Posterior vena cava (tissue), 2 donors: ENCODE data around the gene MAP3K6. TPM values are rescaled to one million over a fixed set of nuclear protein-coding genes. Genes with fewer than 3 reads are reported as not detected.

ENCODE experiments used
- DNase-seq: peaks from one replicate; pipeline ENCODE4 v3.0.0-alpha.2; 2020; ENCODE audit warnings: low spot score
- intact Hi-C, 2 donors: fragments of 100-400 bp; cut with DNase I; formaldehyde crosslinking; loops; one replicate each; pipeline versions ENCODE4 v1.14.1 to v1.14.2; 2022 to 2023
- total RNA-seq, 2 donors: library from RNA; stranded (reverse); fragmentation: NEBNext Ultra II Directional; extraction: Animal tissue kit (Norgen Biotek cat#: 25700); gene quantifications; one replicate each; pipeline ENCODE4 v1.2.1, GENCODE V29; 2021
- donor health status: DM: yes; HTN: yes; CAD: no.
- donor health status: DM: yes; HTN: yes; CAD: no.

MAP3K6 gene
- total RNA-seq, 2 donors from 2014 or later, result 72.8 to 94.3 TPM

DNA sequence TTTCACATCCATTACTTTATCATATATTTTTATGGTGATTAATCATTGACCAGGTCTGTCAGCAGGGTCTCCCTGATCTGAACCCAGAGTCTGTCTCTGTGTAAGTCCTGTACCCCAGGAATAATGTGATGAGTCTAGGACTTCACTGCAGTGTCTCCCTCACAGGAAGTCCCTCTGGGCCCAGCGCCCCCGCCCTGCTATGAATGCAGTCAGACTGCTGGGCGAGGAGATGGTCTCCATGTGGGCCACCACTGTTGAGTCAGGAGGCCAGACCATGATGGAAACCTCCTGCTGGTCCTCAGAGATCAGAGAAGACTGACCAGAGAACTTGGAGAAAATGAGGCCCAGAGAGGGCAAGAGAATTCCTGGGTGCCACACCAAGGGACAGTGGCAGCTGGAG is 35.3 kb downstream of the MAP3K6 start:
- peak; percentile 25 for DNase-seq
- intact Hi-C loops, result no loop called here

- intact Hi-C loops, result no loop called here
- DNase-seq, result peak; percentile 64
Observed at GRCh38 chr1:27330786-27331185, 36.0 kb downstream of the MAP3K6 start.

DNA sequence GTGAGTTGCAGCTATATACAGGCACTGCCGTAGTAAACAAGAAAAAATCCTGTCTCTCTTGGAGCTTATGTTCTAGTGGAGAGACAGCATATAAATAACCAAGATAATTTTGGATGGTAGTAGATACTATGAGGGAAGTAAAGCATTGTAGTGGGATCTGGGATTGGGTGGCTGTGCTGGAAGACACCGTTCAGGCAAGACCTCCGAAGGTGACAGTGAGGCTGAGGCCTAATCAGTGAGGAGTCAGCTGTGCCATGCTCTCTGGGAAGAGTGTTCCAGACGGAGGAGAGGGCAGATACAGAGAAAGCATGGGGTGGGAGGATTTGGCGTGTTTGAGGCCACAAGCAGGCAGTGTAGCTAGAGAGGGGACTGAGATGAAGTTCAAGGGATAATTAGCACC is 38.8 kb downstream of the MAP3K6 start:
- DNase-seq, result peak; percentile 6
- intact Hi-C loops, result no loop called here

DNA sequence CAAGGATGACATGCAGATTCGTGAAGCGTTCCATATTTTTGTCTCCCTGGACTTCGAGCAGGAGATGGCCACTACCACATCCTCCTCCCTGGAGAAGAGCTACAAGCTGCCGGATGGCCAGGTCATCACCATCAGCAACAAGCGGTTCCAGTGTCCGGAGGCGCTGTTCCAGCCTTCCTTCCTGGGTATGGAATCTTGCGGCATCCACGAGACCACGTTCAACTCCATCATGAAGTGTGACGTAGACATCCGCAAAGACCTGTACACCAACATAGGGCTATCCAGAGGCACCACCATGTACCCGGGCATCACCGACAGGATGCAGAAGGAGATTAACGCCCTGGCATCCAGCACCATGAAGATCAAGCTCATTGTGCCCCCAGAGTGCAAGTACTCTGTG is 41.5 kb downstream of the MAP3K6 start:
- intact Hi-C loops, result no loop called here

GRCh38 chr1:27322569-27323240 is 44.1 kb downstream of the MAP3K6 start:
- intact Hi-C loops, result no loop called here
- DNase-seq, result peak; percentile 42

More for the DNA sequence above, 41.5 kb downstream of the MAP3K6 start:
- peak; percentile 51 for DNase-seq

GRCh38 chr1:27321813-27322568 is 44.8 kb downstream of the MAP3K6 start, which contains the start of gene TMEM222:
Gene TMEM222, plus strand, starts transcription at chr1:27322163. Its CDS starts 35 bp downstream, at chr1:27322198.
- DNase-seq, result peak; percentile 100
- intact Hi-C loops, result no loop called here

DNA sequence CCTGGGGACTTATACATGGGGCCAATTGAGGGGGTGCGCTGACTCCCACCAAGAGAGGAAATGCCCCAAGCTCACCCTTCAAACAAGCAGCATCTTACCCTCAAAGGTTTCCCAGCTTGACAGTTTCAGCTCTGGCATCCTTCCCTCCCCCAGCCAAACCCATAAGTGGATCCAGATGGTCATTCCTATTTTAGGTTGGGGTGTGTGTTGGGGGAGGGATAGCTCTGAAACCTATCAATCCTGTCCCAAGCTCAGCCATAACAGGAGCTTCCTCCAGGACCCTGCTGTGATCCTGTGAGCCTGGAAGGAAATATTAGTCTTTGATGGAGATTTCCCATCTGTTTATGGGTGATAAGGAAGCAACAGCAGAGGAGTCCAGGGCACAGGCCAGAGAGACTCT is 48.2 kb downstream of the MAP3K6 start:
- peak; percentile 20 for DNase-seq
- intact Hi-C loops, result no loop called here

DNA sequence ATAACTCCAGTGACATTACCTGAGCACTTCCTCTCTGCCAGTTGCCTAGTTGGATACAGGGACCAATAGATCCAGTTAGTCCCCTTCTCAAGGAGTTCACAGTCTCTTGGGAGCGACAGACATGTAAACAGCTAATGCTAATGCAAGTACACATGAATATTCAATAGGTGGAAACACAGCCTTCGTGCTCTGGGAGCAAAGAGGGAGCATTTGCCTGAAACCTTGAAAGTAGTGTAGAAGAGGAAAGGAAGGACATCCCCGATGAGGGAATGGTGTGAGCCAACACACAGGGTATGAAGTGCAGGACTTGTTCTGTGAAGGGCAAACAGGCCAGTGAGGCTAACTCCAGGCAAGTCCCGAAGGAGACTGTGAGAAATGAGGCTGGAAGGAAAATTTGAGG is 48.6 kb downstream of the MAP3K6 start:
- peak; percentile 22 for DNase-seq
- intact Hi-C loops, result no loop called here

DNA sequence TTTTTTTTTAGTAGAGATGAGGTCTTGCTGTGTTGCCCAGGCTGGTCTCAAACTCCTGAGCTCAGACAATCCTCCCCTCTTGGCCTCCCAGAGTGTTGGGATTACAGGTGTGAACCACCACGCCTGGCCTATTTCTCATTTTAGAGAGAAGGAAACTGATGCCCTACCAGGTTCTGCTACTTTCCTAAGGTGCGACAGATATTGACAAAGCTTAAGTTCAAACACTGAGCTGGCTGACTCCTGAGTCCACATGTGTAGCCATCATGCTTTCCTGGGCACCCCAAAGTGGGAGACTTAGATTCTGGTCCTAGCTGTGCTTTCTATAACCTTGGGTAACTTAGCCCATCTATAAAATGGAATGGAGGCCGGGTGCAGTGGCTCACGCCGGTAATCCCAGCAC is 49.9 kb downstream of the MAP3K6 start:
- intact Hi-C loops, result no loop called here
- DNase-seq, result peak; percentile 42

DNA sequence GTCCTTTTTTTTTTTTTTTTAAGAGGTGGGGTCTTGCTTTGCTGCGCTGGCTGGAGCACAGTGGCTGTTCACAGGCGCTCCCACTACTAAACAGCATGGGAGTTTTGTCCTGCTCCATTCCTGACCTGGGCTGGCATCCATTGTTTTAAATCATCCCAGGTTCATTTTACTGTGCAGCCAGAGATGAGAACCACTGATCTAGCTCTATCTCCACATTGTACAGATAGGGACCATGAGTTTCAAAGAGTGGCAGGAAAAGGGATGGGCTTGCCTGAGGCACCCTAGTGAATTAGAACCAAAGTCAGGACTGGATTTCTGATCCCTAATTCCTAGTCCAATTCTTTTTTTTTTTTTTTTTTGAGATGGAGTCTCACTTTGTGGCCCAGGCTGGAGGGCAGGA is 52.0 kb downstream of the MAP3K6 start:
- DNase-seq, result peak; percentile 7
- intact Hi-C loops, result loop anchor here in 1 of 2 donors (1.0 kb wide), 1 partner anchor 26 kb away; no protein-coding TSS in a partner anchor

GRCh38 chr1:27314169-27314568 is 52.6 kb downstream of the MAP3K6 start:
- intact Hi-C loops, result no loop called here
- peak; percentile 5 for DNase-seq

DNA sequence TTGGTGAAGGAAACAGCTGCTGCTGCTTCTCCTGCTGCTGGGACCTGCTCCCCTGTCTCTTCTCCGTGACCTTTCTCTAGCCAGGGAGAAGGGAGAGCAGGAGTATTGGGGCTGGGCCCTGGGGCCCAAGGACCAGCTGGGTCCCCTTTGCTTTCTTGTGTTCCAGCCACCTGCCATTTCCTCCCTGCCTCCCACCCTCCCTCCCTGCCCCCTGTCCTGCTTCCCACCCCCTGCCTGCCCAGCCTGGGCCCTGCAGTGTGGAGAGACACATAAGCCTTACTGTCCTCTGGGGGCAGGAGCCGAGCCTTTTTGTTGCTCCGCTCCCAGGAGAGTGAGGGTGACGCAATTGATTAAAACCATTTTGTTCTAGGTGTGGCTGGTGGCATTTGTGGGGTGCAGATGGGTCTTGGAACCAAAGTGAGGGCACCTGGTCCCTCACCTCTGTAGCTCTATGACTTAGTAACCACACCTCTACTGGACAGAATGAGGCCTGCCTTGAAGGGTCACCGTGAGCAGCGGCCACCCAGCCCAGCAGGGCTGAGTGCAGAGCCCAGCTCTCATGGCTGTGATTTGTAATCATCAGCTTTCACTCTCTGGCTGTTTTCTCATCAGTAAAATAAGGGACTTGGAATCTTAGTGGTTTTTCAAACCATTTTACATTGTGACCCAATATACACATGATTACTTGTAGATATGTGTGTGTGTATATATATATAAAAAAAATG is 58.7 kb downstream of the MAP3K6 start:
- peak; percentile 29 for DNase-seq
- intact Hi-C loops, result loop anchor here in 1 of 2 donors (10.0 kb wide), 1 partner anchor 297 kb away; the partner anchor contains the start of gene AHDC1

GRCh38 chr1:27306892-27307761 is 59.6 kb downstream of the MAP3K6 start:
- intact Hi-C loops, result loop anchor here in 1 of 2 donors (10.0 kb wide), 1 partner anchor 298 kb away; the partner anchor contains the start of gene AHDC1
- DNase-seq, result peak; percentile 76

DNA sequence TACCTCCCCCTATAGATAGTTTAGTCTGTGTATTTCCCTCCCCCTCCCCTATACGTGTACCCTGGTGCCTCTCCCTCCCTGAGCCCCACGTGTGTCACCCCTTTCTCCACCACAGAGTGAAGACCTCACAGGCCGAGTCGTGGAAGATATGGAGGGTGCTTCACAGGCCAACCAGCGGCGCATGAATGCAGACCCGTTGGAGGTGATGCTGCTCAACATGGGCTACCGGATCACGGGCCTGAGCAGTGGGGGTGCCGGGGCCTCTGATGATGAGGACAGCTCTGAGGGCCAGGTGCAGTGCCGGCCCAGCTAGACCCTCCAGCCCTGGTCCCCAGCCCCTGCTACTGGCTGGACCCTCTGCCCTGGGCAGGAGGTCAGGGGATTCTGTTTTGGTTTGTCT is 60.7 kb downstream of the MAP3K6 start:
- intact Hi-C loops, result loop anchor here in 1 of 2 donors (10.0 kb wide), 1 partner anchor 299 kb away; the partner anchor contains the start of gene AHDC1

More for the DNA sequence above, 60.7 kb downstream of the MAP3K6 start:
- DNase-seq, result peak; percentile 73

Other genes starting within 250 kb of the MAP3K6 start
- 10 to 100 TPM; 19.0 to 25.3 TPM for gene SLC9A1, start 211.8 kb downstream of the MAP3K6 start, total RNA-seq
- gene WDTC1, start 132.3 kb downstream of the MAP3K6 start, total RNA-seq, result 10 to 100 TPM; 22.6 to 27.4 TPM
- gene TMEM222, start 44.8 kb downstream of the MAP3K6 start, total RNA-seq, result 10 to 100 TPM; 25.0 to 26.7 TPM
- 1 to 10 TPM; 1.6 to 1.9 TPM for gene SYTL1, start 24.9 kb downstream of the MAP3K6 start, total RNA-seq
- 10 to 100 TPM; 10.4 to 11.6 TPM for gene FCN3, start 7.9 kb upstream of the MAP3K6 start, total RNA-seq
- gene CD164L2, start 16.4 kb upstream of the MAP3K6 start, total RNA-seq, result not detected
- 1 to 10 TPM in 1 of 2 donors, under 1 TPM in 1; 0.37 to 1.2 TPM for gene GPR3, start 25.7 kb upstream of the MAP3K6 start, total RNA-seq
- 100 to 1,000 TPM; 154 to 155 TPM for gene WASF2, start 123.2 kb upstream of the MAP3K6 start, total RNA-seq
- gene AHDC1, start 237.2 kb upstream of the MAP3K6 start, total RNA-seq, result 10 to 100 TPM; 54.5 to 58.3 TPM